ENCODE measurements around the gene AQP5.

GRCh38 chr12:49972641-49973360 lies 11.1 kb downstream of the AQP5 start, which contains the start of gene AQP6:
- no peak for TF ChIP-seq POLR2A (IDR thresholded peaks at IDR 0.05)
- TF ChIP-seq, protein P1, sequence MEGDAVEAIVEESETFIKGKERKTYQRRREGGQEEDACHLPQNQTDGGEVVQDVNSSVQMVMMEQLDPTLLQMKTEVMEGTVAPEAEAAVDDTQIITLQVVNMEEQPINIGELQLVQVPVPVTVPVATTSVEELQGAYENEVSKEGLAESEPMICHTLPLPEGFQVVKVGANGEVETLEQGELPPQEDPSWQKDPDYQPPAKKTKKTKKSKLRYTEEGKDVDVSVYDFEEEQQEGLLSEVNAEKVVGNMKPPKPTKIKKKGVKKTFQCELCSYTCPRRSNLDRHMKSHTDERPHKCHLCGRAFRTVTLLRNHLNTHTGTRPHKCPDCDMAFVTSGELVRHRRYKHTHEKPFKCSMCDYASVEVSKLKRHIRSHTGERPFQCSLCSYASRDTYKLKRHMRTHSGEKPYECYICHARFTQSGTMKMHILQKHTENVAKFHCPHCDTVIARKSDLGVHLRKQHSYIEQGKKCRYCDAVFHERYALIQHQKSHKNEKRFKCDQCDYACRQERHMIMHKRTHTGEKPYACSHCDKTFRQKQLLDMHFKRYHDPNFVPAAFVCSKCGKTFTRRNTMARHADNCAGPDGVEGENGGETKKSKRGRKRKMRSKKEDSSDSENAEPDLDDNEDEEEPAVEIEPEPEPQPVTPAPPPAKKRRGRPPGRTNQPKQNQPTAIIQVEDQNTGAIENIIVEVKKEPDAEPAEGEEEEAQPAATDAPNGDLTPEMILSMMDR (IDR thresholded peaks at IDR 0.05) = no peak
